Measurements from ENCODE around the gene FKBP10. TPM values are rescaled to one million over a fixed set of nuclear protein-coding genes. Genes with fewer than 3 reads are reported as not detected.
A peak's percentile ranks its signal among the peaks of the same experiment; 100 is the strongest.

FKBP10 gene
- total and polyA plus RNA-seq, 9 of the 15 experiments (the other 6 are each of a cell fraction or from before 2014, with no cell fraction given): 0.03 to 3.0 (median 1.4) TPM; not detected in 1

DNA sequence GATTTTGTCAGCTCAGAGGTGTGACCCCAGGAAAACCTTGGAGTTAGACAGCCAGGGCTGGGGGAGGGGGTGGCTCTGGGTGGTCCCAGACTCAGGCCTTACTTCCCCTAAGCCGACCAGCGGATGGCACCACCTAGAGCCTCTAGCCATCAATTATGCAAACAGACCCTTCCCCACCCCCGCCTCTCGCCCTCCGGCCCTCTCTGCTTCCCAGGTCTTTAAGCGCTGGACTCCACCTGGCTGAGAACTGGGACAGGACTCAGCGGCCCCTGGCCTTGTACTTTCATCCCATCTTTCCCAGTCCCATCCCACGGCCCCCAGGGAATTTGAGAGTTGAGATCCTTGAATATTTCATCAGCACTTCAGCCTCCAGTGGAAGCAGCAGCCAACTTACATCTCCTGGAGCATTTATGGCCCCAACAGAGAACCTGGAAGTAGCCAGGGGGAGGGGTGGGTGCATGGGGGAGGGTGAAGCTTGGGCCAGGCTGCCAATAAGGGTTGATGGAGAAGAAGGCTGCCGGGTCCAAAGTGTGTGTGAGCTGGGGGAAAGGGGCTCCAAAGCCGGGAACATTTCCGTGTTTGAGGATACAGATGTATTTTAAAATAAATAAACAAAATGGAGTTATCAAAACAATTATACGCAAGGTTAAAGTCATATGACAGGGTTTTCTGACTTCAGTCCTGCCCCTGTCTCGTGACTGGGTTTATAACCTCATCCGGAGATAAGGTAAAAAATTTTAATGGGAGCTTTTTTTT lies 18.8 kb upstream of the FKBP10 start (continued):
- TF ChIP-seq TOE1 (IDR thresholded peaks at IDR 0.05; ENCODE audit: borderline replicate concordance) (no peak), TOE1 (CRISPR knock-in tag; IDR thresholded peaks at IDR 0.05; ENCODE audit: borderline replicate concordance, low read depth) (no peak), CBFA2T2 (conservative IDR thresholded peaks at IDR 0.05) (no peak), ETV1 (tag; conservative IDR thresholded peaks at IDR 0.05; ENCODE audit: low read depth) (peak; percentile 81), SETDB1 (IDR thresholded peaks at IDR 0.05; ENCODE audit: low read length) (no peak), CREM (IDR thresholded peaks at IDR 0.05; ENCODE audit: low read depth) (no peak), MCM3 (IDR thresholded peaks at IDR 0.05) (no peak), ZNF431 (CRISPR knock-in tag; IDR thresholded peaks at IDR 0.05) (no peak), ADNP (tag; IDR thresholded peaks at IDR 0.05) (0 out of 2 replicates have a peak, but pooled peaks have one; percentile 21), EGR1 (conservative IDR thresholded peaks at IDR 0.05) (peak; percentile 32; the same call in 1 of the 2 replicates), NONO (IDR thresholded peaks at IDR 0.05; ENCODE audit: low read depth in 2 of 2, low read length in 1 of 2) (no peak), PURB (CRISPR knock-in tag; IDR thresholded peaks at IDR 0.05; ENCODE audit: low read depth) (no peak), CCNT2 (IDR thresholded peaks at IDR 0.05; ENCODE audit: borderline replicate concordance, extremely low read depth, insufficient read length, low read depth, low read length) (no peak), TFAM (CRISPR knock-in tag; conservative IDR thresholded peaks at IDR 0.05) (no peak)
- TF ChIP-seq, protein P1, sequence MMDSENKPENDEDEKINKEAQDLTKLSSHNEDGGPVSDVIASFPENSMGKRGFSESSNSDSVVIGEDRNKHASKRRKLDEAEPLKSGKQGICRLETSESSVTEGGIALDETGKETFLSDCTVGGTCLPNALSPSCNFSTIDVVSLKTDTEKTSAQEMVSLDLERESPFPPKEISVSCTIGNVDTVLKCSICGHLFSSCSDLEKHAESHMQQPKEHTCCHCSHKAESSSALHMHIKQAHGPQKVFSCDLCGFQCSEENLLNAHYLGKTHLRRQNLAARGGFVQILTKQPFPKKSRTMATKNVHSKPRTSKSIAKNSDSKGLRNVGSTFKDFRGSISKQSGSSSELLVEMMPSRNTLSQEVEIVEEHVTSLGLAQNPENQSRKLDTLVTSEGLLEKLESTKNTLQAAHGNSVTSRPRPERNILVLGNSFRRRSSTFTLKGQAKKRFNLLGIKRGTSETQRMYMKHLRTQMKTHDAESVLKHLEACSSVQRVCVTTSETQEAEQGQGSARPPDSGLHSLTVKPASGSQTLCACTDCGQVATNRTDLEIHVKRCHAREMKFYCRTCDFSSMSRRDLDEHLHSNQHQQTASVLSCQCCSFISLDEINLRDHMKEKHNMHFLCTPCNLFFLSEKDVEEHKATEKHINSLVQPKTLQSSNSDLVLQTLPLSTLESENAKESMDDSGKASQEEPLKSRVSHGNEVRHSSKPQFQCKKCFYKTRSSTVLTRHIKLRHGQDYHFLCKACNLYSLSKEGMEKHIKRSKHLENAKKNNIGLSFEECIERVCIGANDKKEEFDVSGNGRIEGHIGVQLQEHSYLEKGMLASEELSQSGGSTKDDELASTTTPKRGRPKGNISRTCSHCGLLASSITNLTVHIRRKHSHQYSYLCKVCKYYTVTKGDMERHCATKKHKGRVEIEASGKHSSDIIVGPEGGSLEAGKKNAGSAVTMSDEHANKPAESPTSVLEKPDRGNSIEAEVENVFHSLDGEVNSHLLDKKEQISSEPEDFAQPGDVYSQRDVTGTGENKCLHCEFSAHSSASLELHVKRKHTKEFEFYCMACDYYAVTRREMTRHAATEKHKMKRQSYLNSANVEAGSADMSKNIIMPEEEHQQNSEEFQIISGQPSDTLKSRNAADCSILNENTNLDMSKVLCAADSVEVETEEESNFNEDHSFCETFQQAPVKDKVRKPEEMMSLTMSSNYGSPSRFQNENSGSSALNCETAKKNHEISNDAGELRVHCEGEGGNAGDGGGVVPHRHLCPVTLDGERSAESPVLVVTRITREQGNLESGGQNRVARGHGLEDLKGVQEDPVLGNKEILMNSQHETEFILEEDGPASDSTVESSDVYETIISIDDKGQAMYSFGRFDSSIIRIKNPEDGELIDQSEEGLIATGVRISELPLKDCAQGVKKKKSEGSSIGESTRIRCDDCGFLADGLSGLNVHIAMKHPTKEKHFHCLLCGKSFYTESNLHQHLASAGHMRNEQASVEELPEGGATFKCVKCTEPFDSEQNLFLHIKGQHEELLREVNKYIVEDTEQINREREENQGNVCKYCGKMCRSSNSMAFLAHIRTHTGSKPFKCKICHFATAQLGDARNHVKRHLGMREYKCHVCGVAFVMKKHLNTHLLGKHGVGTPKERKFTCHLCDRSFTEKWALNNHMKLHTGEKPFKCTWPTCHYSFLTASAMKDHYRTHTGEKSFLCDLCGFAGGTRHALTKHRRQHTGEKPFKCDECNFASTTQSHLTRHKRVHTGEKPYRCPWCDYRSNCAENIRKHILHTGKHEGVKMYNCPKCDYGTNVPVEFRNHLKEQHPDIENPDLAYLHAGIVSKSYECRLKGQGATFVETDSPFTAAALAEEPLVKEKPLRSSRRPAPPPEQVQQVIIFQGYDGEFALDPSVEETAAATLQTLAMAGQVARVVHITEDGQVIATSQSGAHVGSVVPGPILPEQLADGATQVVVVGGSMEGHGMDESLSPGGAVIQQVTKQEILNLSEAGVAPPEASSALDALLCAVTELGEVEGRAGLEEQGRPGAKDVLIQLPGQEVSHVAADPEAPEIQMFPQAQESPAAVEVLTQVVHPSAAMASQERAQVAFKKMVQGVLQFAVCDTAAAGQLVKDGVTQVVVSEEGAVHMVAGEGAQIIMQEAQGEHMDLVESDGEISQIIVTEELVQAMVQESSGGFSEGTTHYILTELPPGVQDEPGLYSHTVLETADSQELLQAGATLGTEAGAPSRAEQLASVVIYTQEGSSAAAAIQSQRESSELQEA (IDR thresholded peaks at IDR 0.05; ENCODE audit: low read depth): no peak
- TF ChIP-seq, protein P2, sequence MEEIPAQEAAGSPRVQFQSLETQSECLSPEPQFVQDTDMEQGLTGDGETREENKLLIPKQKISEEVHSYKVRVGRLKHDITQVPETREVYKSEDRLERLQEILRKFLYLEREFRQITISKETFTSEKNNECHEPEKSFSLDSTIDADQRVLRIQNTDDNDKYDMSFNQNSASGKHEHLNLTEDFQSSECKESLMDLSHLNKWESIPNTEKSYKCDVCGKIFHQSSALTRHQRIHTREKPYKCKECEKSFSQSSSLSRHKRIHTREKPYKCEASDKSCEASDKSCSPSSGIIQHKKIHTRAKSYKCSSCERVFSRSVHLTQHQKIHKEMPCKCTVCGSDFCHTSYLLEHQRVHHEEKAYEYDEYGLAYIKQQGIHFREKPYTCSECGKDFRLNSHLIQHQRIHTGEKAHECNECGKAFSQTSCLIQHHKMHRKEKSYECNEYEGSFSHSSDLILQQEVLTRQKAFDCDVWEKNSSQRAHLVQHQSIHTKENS (CRISPR knock-in tag; IDR thresholded peaks at IDR 0.05): no peak
- TF ChIP-seq, protein P3, sequence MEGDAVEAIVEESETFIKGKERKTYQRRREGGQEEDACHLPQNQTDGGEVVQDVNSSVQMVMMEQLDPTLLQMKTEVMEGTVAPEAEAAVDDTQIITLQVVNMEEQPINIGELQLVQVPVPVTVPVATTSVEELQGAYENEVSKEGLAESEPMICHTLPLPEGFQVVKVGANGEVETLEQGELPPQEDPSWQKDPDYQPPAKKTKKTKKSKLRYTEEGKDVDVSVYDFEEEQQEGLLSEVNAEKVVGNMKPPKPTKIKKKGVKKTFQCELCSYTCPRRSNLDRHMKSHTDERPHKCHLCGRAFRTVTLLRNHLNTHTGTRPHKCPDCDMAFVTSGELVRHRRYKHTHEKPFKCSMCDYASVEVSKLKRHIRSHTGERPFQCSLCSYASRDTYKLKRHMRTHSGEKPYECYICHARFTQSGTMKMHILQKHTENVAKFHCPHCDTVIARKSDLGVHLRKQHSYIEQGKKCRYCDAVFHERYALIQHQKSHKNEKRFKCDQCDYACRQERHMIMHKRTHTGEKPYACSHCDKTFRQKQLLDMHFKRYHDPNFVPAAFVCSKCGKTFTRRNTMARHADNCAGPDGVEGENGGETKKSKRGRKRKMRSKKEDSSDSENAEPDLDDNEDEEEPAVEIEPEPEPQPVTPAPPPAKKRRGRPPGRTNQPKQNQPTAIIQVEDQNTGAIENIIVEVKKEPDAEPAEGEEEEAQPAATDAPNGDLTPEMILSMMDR (IDR thresholded peaks at IDR 0.05 in 2 of 3, conservative IDR thresholded peaks at IDR 0.05 in 1 of 3; ENCODE audit: insufficient read depth in 2 of 3, low read depth in 1 of 3, low read length in 3 of 3): no peak; a peak in 1 of 6 replicates

Measured in K562 (cell line).